Measurements from ENCODE around the gene MSI2.

GRCh38 chr17:57691939-57692338 lies 435.6 kb downstream of the MSI2 start:
- TF ChIP-seq CTCF (IDR thresholded peaks at IDR 0.05; ENCODE audit: insufficient read depth, low read depth, low read length) (no peak), EZH2 (IDR thresholded peaks at IDR 0.05; ENCODE audit: insufficient read depth, low read length) (no peak)
